GM23338 (cell line): ENCODE results near the gene NCL. TPM values are rescaled to one million over a fixed set of nuclear protein-coding genes. Genes with fewer than 3 reads are reported as not detected.

Experiments
- ATAC-seq: fragments of 200-7000 bp; cut with Tn5 transposase; 3 replicates; pipeline ENCODE4 v1.9.1; 2020
- DNase-seq: peaks from one replicate; pipeline ENCODE4 v3.0.0-alpha.2; 2015; ENCODE audit warnings: low spot score
- H2AFZ ChIP-seq: fragments of 200-600 bp; sonication (generic); 2 replicates; pipeline ENCODE4 v1.8.0; 2016; ENCODE audit warnings: antibody characterized with exemption, mild to moderate bottlenecking, moderate library complexity
- H3F3A ChIP-seq: fragments of 200-600 bp; sonication (generic); replicated peaks from 2 replicates; pipeline ENCODE4 v1.8.0; 2017; ENCODE audit warnings: antibody characterized with exemption, mixed run types, low read depth
- H3K27ac ChIP-seq: fragments of 200-600 bp; sonication (generic); 2 replicates; pipeline ENCODE4 v1.6.1; 2016; ENCODE audit warnings: low read depth
- H3K27me3 ChIP-seq: fragments of 200-600 bp; sonication (generic); 2 replicates; pipeline ENCODE4 v1.8.0; 2016; ENCODE audit warnings: mild to moderate bottlenecking, mixed run types, moderate library complexity; ENCODE audit not compliant: insufficient read depth
- H3K36me3 ChIP-seq: fragments of 200-600 bp; sonication (generic); 2 replicates; pipeline ENCODE4 v1.8.0; 2016; ENCODE audit warnings: mild to moderate bottlenecking; ENCODE audit not compliant: insufficient read depth
- H3K4me1 ChIP-seq: fragments of 200-600 bp; sonication (generic); 2 replicates; pipeline ENCODE4 v1.8.0; 2016; ENCODE audit warnings: mild to moderate bottlenecking, moderate library complexity; ENCODE audit not compliant: insufficient read depth
- H3K4me2 ChIP-seq: fragments of 200-600 bp; sonication (generic); 2 replicates; pipeline ENCODE4 v1.7.1; 2017; ENCODE audit warnings: mixed run types
- H3K4me3 ChIP-seq: fragments of 200-600 bp; sonication (generic); 2 replicates; pipeline ENCODE4 v1.6.1; 2016; ENCODE audit warnings: mixed run types
- H3K79me2 ChIP-seq: fragments of 200-600 bp; sonication (generic); replicated peaks from 2 replicates; pipeline ENCODE4 v1.8.0; 2017; ENCODE audit warnings: mild to moderate bottlenecking; ENCODE audit not compliant: insufficient read depth
- H3K9me2 ChIP-seq: fragments of 200-600 bp; sonication (generic); 2 replicates; pipeline ENCODE4 v1.8.0; 2017; ENCODE audit not compliant: insufficient read depth
- H4K20me1 ChIP-seq: fragments of 200-600 bp; sonication (generic); replicated peaks from 2 replicates; pipeline ENCODE4 v1.8.0; 2017; ENCODE audit warnings: mild to moderate bottlenecking; ENCODE audit not compliant: insufficient read depth
- H3K27ac Mint-ChIP-seq: 2 replicates; pipeline ENCODE4 v1.8.0; 2020; ENCODE audit warnings: inconsistent platforms, mild to moderate bottlenecking, moderate library complexity, mixed read lengths
- H3K27me3 Mint-ChIP-seq: 3 replicates; pipeline ENCODE4 v1.8.0; 2022; ENCODE audit warnings: low read depth, mild to moderate bottlenecking, moderate library complexity, mixed read lengths, inconsistent platforms; ENCODE audit not compliant: insufficient read depth, poor library complexity
- H3K36me3 Mint-ChIP-seq: 3 replicates; pipeline ENCODE4 v1.8.0; 2021; ENCODE audit warnings: low read depth, mild to moderate bottlenecking, inconsistent platforms, moderate library complexity, mixed read lengths
- H3K4me1 Mint-ChIP-seq: 3 replicates; pipeline ENCODE4 v1.8.0; 2020; ENCODE audit warnings: mild to moderate bottlenecking, inconsistent platforms, mixed read lengths
- H3K4me3 Mint-ChIP-seq: 3 replicates; pipeline ENCODE4 v1.8.0; 2021; ENCODE audit warnings: moderate library complexity, mild to moderate bottlenecking, inconsistent platforms, mixed read lengths
- H3K9me3 Mint-ChIP-seq: 3 replicates; pipeline ENCODE4 v1.8.0; 2020; ENCODE audit warnings: moderate library complexity, mild to moderate bottlenecking, inconsistent platforms, mixed read lengths
- CTCF ChIP-seq, 2 experiments: fragments of 200-600 bp in 1 of 2; sonication (generic) in 1 of 2; conservative IDR thresholded peaks; 2 replicates each; pipeline versions ENCODE4 v1.5.1 to v1.6.1; 2016 to 2017; ENCODE audit warnings: antibody characterized with exemption in 2 of 2, low read depth in 2 of 2, mild to moderate bottlenecking in 2 of 2, moderate library complexity in 1 of 2
- EZH2 ChIP-seq: fragments of 200-600 bp; sonication (generic); IDR thresholded peaks from one replicate; pipeline ENCODE4 v1.8.0; 2017; ENCODE audit warnings: antibody characterized with exemption, mild to moderate bottlenecking, low read depth; ENCODE audit not compliant: unreplicated experiment
- JUNB ChIP-seq: IDR thresholded peaks from one replicate; pipeline ENCODE4 v1.6.1; 2016; ENCODE audit warnings: antibody characterized with exemption; ENCODE audit not compliant: unreplicated experiment
- NANOG ChIP-seq: IDR thresholded peaks from 2 replicates; pipeline ENCODE4 v1.6.1; 2016; ENCODE audit warnings: antibody characterized with exemption, borderline replicate concordance
- ZNF114 ChIP-seq: fragments of 250-450 bp; sonication (Bioruptor Pico); IDR thresholded peaks from 2 replicates; pipeline ENCODE4 v1.5.0; 2020; ENCODE audit warnings: mild to moderate bottlenecking, moderate library complexity
- ZNF331 ChIP-seq: fragments of 250-450 bp; sonication (Bioruptor Pico); IDR thresholded peaks from 2 replicates; pipeline ENCODE4 v1.5.0; 2020; ENCODE audit warnings: low read depth, mild to moderate bottlenecking, moderate library complexity
- polyA plus RNA-seq: library from polyadenylated mRNA; unstranded; fragments of >200 nt; fragmentation: Nextera tagmentation; extraction: Ambion mirVana; gene quantifications from 2 replicates; pipeline ENCODE4 v1.2.1, GENCODE V29; 2016
- total RNA-seq: library from RNA; depleted of rRNA; stranded (reverse); fragments of >200 nt; shearing (Covaris generic); gene quantifications from 2 replicates; pipeline ENCODE4 v1.2.3, GENCODE V29; 2014

NCL gene
- total and polyA plus RNA-seq, 2 experiments from 2014 or later, result 678 to 2,269 TPM

DNA sequence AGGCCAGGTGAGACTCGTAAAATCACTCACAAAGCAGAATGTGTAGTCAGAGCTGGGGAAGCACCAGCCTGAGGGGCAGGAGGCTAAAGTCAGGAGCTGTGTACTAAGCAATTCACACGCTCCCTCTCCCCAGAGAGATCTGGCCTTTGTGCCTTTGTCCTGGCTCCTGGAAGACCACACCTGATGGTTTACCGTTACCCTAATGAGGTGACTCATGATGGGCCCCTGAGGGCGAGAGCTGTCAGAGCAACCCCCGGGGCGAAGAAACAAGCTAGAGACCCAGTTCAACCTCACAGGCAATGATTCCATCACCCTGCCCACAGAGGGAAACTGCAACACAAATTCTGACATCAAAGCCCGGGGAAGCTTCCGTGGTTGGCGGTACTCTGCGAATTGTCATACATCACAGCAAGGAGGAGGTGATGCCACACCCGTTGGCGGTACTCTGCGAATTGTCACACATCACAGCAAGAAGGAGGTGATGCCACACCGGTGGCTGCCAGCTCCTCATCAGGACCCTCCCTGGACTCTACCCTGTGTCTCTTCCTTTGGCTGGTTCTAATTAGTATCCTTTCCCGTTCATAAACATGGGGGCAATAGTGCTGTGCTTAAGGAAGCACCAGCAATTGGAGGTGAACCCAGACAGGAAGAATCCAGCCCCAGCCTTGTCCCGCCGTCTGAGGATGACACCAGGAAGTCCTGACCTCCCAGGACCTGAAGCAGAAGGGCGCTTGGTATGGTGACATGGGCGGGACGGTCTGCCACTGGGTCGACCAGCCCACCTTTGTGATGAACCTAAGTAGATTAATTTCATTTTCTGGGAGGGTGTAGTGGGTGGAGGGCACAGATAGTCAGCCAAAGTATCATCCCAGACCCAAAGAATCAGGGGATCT is 38.2 kb downstream of the NCL start:
- Histone ChIP-seq H3K36me3 (no peaks in the 10 kb centered on the region), H3K4me1 (no peaks in the 10 kb centered on the region), H3K27me3 (no peaks in the 10 kb centered on the region), H3F3A (0 out of 2 replicates have a peak, but pooled peaks cover 6% of the 10 kb centered on the region), H3K27ac (no peak overlapping the region), H3K9me2 (peaks cover 10% of the 10 kb centered on the region; the same call in 1 of the 2 replicates), H3K4me3 (no peak overlapping the region), H2AFZ (no peak overlapping the region), H3K4me2 (no peak overlapping the region), H4K20me1 (no peaks in the 10 kb centered on the region), H3K79me2 (no peaks in the 10 kb centered on the region)
- DNase-seq (peak; percentile 25), ATAC-seq (peak; percentile 71)
- Mint-ChIP-seq H3K27ac (no peak overlapping the region), H3K4me1 (peaks cover 21% of the 10 kb centered on the region), H3K4me3 (no peak overlapping the region), H3K9me3 (peaks cover 1% of the 10 kb centered on the region; the same call in 1 of the 3 replicates), H3K27me3 (peaks cover 18% of the 10 kb centered on the region), H3K36me3 (no peaks in the 10 kb centered on the region; the same call in 2 of the 3 replicates)
- no peak for TF ChIP-seq ZNF114 (CRISPR knock-in tag)
- TF ChIP-seq JUNB, result no peak

- peak; percentile 21 for ATAC-seq
Measured at GRCh38 chr2:231425291-231425810, 38.9 kb downstream of the NCL start.

More at GRCh38 chr2:231425291-231425810, 38.9 kb downstream of the NCL start:
- H3K36me3 ChIP-seq, result no peaks in the 10 kb centered on the region
- H3K4me3 Mint-ChIP-seq, result no peak overlapping the region
- H3K79me2 ChIP-seq, result no peaks in the 10 kb centered on the region
- H2AFZ ChIP-seq, result no peak overlapping the region
- no peak overlapping the region for H3K4me2 ChIP-seq
- H3K36me3 Mint-ChIP-seq, result no peaks in the 10 kb centered on the region
- no peak for DNase-seq
- H3K4me1 ChIP-seq, result no peaks in the 10 kb centered on the region
- H3K4me3 ChIP-seq, result no peak overlapping the region
- H3K27me3 Mint-ChIP-seq, result peaks cover 14% of the 10 kb centered on the region
- H3K4me1 Mint-ChIP-seq, result peaks cover 21% of the 10 kb centered on the region
- 0 out of 2 replicates have a peak, but pooled peaks cover 6% of the 10 kb centered on the region for H3F3A ChIP-seq
- H4K20me1 ChIP-seq, result no peaks in the 10 kb centered on the region
- TF ChIP-seq ZNF114 (CRISPR knock-in tag), result no peak
- no peak for TF ChIP-seq EZH2
- no peak for TF ChIP-seq CTCF (conservative IDR thresholded peaks at IDR 0.05; ENCODE audit: low read depth in 2 of 2)
- TF ChIP-seq ZNF331, result no peak
- TF ChIP-seq NANOG, result no peak
- H3K9me2 ChIP-seq, result peaks cover 10% of the 10 kb centered on the region; the same call in 1 of the 2 replicates
- no peaks in the 10 kb centered on the region for H3K27me3 ChIP-seq
- no peaks in the 10 kb centered on the region for H3K9me3 Mint-ChIP-seq
- H3K27ac Mint-ChIP-seq, result no peak overlapping the region
- no peak overlapping the region for H3K27ac ChIP-seq
